HG02763 (cell line): ENCODE measurements around the gene ITLN2.
"Not testable (repeated sequence)": the region's sequence is repeated elsewhere in the genome, so short reads cannot be mapped to it uniquely, and the experiment has no call there.

Experiments used
- ATAC-seq: cut with Tn5 transposase; IDR thresholded peaks from one replicate; pipeline ENCODE4 v1.9.1; 2021; ENCODE audit warnings: mild to moderate bottlenecking, moderate library complexity; ENCODE audit not compliant: unreplicated experiment

Gene ITLN2

GRCh38 chr1:160910170-160910750 is 44.3 kb downstream of the ITLN2 start:
- ATAC-seq = no peak

GRCh38 chr1:160907976-160908375 is 46.6 kb downstream of the ITLN2 start:
- no peak for ATAC-seq

GRCh38 chr1:160905617-160905989 is 49.0 kb downstream of the ITLN2 start:
- no peak for ATAC-seq

- no peak for ATAC-seq
Observed at GRCh38 chr1:160904783-160905616, 49.6 kb downstream of the ITLN2 start.

- ATAC-seq = not testable (repeated sequence)
Observed at GRCh38 chr1:160902251-160902650, 52.4 kb downstream of the ITLN2 start.

GRCh38 chr1:160901768-160902167 is 52.8 kb downstream of the ITLN2 start:
- ATAC-seq = no peak

- not testable (repeated sequence) for ATAC-seq
Observed at GRCh38 chr1:160900683-160901082, 53.9 kb downstream of the ITLN2 start.
